Ovary (tissue), 9 donors: ENCODE measurements around the gene SDF2. TPM values are rescaled to one million over a fixed set of nuclear protein-coding genes. Genes with fewer than 3 reads are reported as not detected.

ENCODE experiments used
- DNase-seq, 5 donors: peaks; one replicate each; pipeline ENCODE4 v3.0.0-alpha.2; 2019 to 2020
- H3K27ac ChIP-seq, 2 donors: fragments of 200-600 bp; one replicate each; pipeline versions ENCODE4 v1.5.1 to v1.8.0; 2019 to 2022
- H3K27me3 ChIP-seq: fragments of 200-600 bp; one replicate; pipeline ENCODE4 v1.8.0; 2022
- H3K36me3 ChIP-seq: fragments of 200-600 bp; sonication (generic); one replicate; pipeline ENCODE4 v1.5.1; 2019
- H3K4me1 ChIP-seq: one replicate; pipeline ENCODE4 v1.8.1; 2013; ENCODE audit warnings: mild to moderate bottlenecking, moderate library complexity; ENCODE audit not compliant: insufficient read depth
- H3K4me3 ChIP-seq: fragments of 200-600 bp; sonication (generic); one replicate; pipeline ENCODE4 v1.5.1; 2017
- H3K9me3 ChIP-seq, 2 donors: fragments of 200-600 bp in 1 of 2; sonication (generic) in 1 of 2; one replicate each; pipeline versions ENCODE4 v1.5.1 to v1.8.1; 2013 to 2019; ENCODE audit warnings: mild to moderate bottlenecking in 1 of 2, moderate library complexity in 1 of 2
- EP300 ChIP-seq: sonication (generic); formaldehyde crosslinking; IDR thresholded peaks from one replicate; pipeline ENCODE4 v1.6.1; 2017; ENCODE audit warnings: antibody characterized with exemption
- POLR2A ChIP-seq: fragments of 450-650 bp; IDR thresholded peaks from one replicate; pipeline ENCODE4 v1.6.1; 2017; ENCODE audit warnings: antibody characterized with exemption, mild to moderate bottlenecking, moderate library complexity
- WGBS, 3 donors: extraction: QIAGEN DNeasy Blood & Tissue Kit in 1 of 3; methylation state at CpG; one replicate each; pipeline versions ENCODE4 v1.1.5 to v1.1.7; 2013 to 2017; 5-methylcytosine and 5-hydroxymethylcytosine counted together
- intact Hi-C, 4 donors: fragments of 100-400 bp; cut with DNase I; formaldehyde crosslinking; loops; one replicate each; pipeline versions ENCODE4 v1.11.0 to v1.15.1; 2022 to 2023
- polyA plus RNA-seq, 2 donors: library from polyadenylated mRNA; stranded (reverse); fragments of 200-250 nt in 1 of 2; fragments of 350-450 nt in 1 of 2; fragmentation: Illumina TruSeq in 1 of 2; extraction: RNeasy Lipid Tissue Mini Kit (QIAGEN cat#74804) in 1 of 2; gene quantifications; one replicate each; pipeline ENCODE4 v1.2.3, GENCODE V29; 2013 to 2014
- total RNA-seq, 7 donors: library from RNA; depleted of rRNA in 2 of 7; stranded (reverse); fragments of >200 nt in 2 of 7; fragmentation: NEBNext Ultra II Directional in 3 of 7; extraction: Animal tissue kit (Norgen Biotek cat#: 25700) in 3 of 7; gene quantifications; one replicate each; pipeline versions ENCODE4 v1.1.0 to v1.2.4, GENCODE V29; 2016 to 2023
- TF ChIP-seq, protein P1 (sequence below), 3 donors: fragments of 450-650 bp in 2 of 3; fragments of 200-600 bp in 1 of 3; IDR thresholded peaks; one replicate each; pipeline versions ENCODE4 v1.5.1 to v1.8.0; 2016 to 2022; ENCODE audit warnings: antibody characterized with exemption in 3 of 3, mild to moderate bottlenecking in 1 of 3
- donor health status: DM: no; HTN: no; CAD: no; lungs with moderate emphysema.
- donor health status: DM: no; HTN: no; CAD: no.
- donor health status: Bipolar disorder and iron deficiency.
- donor health status: DM: yes; HTN: yes; CAD: no.
- donor health status: DM: no; HTN: no; CAD: no.
- donor health status: DM: yes; HTN: yes; CAD: no.

SDF2 gene
- total and polyA plus RNA-seq, 9 donors = 33.9 to 118 (median 46.8) TPM

DNA sequence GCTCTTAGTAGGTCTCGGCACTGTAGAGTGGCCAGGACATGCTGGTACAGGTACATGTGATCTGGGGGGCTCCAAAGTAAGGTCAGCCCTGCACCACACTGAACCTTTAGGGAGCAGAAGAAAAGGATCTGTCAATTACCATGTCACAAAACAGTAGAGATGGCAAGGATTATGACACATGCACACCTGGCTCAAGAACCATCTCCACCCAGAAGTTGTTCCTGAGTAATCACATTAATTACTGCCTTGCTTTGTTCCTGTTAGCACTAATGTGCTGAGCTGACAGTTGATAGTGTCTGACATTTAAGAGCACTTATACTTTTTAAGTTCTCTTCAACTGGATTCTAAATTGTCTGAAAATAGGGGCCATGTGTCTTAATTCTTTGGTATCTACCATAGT, 26.2 kb downstream of the SDF2 start:
- no peak for DNase-seq
- intact Hi-C loops = no loop called here
- Histone ChIP-seq H3K9me3 (no peaks in the 10 kb centered on the region), H3K36me3 (no peaks in the 10 kb centered on the region), H3K27ac (no peak overlapping the region), H3K4me1 (no peaks in the 10 kb centered on the region), H3K27me3 (no peaks in the 10 kb centered on the region), H3K4me3 (no peak overlapping the region)
- TF ChIP-seq, protein P1, sequence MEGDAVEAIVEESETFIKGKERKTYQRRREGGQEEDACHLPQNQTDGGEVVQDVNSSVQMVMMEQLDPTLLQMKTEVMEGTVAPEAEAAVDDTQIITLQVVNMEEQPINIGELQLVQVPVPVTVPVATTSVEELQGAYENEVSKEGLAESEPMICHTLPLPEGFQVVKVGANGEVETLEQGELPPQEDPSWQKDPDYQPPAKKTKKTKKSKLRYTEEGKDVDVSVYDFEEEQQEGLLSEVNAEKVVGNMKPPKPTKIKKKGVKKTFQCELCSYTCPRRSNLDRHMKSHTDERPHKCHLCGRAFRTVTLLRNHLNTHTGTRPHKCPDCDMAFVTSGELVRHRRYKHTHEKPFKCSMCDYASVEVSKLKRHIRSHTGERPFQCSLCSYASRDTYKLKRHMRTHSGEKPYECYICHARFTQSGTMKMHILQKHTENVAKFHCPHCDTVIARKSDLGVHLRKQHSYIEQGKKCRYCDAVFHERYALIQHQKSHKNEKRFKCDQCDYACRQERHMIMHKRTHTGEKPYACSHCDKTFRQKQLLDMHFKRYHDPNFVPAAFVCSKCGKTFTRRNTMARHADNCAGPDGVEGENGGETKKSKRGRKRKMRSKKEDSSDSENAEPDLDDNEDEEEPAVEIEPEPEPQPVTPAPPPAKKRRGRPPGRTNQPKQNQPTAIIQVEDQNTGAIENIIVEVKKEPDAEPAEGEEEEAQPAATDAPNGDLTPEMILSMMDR (IDR thresholded peaks at IDR 0.05) = no peak
- TF ChIP-seq EP300 (no peak), POLR2A (no peak)
- 94 to 100% (median 96%) methylated on average over 1 of the region's 1 CpG for WGBS, 3 donors

DNA sequence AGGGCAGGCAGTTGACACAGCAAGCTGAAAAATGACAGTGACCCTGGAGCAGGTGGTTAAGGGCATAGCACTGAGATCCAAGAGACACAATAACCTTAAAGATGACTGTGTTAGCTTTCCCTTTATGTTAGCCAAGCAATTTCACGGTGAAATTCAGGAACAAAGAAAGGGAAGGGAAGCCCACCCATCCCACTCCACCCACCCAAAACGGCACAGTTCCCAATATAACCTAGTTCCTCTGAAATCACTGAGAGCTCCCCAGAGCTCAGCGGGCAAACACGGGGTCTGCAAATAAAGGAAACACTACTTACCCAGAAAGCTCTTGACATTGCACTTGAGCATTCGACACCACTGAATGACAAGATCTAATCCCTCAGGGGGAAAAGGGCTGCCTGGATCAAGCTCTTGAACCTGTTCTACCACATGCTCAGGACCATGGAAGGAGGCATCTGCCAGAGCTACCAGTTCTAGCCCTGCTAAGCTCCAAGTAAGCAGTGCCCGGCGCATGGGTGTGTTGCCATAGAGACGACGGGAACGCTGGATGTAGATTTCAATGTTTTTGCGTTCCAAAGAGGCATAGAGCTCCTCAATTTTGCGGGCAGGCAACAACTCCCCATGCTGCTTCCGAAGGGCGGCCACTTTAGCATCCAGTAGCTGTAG, 27.4 kb downstream of the SDF2 start:
- TF ChIP-seq POLR2A (no peak), EP300 (no peak)
- TF ChIP-seq, protein P1 (IDR thresholded peaks at IDR 0.05) = no peak
- Histone ChIP-seq H3K9me3 (no peaks in the 10 kb centered on the region), H3K27ac (no peak overlapping the region), H3K4me1 (no peaks in the 10 kb centered on the region), H3K27me3 (no peaks in the 10 kb centered on the region), H3K36me3 (no peaks in the 10 kb centered on the region), H3K4me3 (no peak overlapping the region)
- intact Hi-C loops = no loop called here
- WGBS, 3 donors = 88 to 91% (median 88%) methylated on average over 14 of the region's 14 CpGs
- DNase-seq = no peak

DNA sequence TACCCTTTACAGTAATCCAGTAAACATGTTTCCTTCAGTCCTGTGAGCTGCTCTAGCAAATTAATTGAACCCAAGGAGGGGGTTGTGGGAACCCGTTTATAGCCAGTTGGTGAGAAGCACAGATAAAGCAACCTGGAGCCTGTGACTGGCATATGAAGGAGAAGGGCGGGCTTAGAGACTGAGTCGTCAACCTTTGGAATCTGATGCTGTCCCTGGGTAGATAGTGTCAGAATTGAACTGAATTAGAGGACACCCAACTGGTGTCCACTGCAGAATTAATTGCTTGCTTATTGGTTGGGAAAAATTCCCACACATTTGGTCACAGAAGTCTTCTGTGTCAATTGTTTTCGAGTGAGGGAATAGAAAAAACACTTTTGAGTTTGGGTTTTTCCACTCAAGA, 34.9 kb downstream of the SDF2 start:
- intact Hi-C loops = no loop called here
- H3K36me3 ChIP-seq = no peaks in the 10 kb centered on the region
- no peaks in the 10 kb centered on the region for H3K4me1 ChIP-seq
- no peak overlapping the region for H3K27ac ChIP-seq
- no peaks in the 10 kb centered on the region for H3K27me3 ChIP-seq
- H3K4me3 ChIP-seq = no peak overlapping the region
- no peaks in the 10 kb centered on the region for H3K9me3 ChIP-seq
- WGBS, 3 donors = 86 to 92% (median 89%) methylated on average over 4 of the region's 4 CpGs
- TF ChIP-seq, protein P1 (IDR thresholded peaks at IDR 0.05) = no peak
- TF ChIP-seq POLR2A (no peak), EP300 (no peak)
- no peak for DNase-seq

DNA sequence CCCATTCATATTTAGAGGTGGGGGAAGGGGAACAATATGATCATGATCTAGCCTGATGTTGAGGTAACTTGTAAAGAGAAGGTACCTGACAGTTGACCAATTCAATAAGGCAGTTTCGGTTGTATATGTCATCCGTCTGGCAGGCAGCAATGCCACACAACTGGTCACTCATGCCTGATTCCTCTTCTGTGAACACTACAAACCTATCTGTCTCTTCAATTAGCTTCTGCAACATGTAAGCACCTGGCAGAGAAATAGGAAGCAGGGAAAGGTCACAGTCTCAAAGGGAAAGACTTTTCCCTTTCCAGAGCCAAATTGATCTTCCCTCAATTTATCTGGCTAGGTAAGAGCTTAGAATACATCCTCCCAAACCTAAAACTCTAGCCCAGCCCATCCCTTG, 37.6 kb downstream of the SDF2 start:
- Histone ChIP-seq H3K4me3 (no peak overlapping the region), H3K36me3 (no peaks in the 10 kb centered on the region), H3K27ac (no peak overlapping the region), H3K27me3 (no peaks in the 10 kb centered on the region), H3K4me1 (no peaks in the 10 kb centered on the region), H3K9me3 (no peaks in the 10 kb centered on the region)
- DNase-seq = no peak
- TF ChIP-seq, protein P1 (IDR thresholded peaks at IDR 0.05) = no peak
- no peak for TF ChIP-seq EP300
- TF ChIP-seq POLR2A = no peak
- intact Hi-C loops = no loop called here
- 93 to 97% (median 97%) methylated on average over 2 of the region's 2 CpGs for WGBS, 3 donors
